Fibroblast of skin of left quadriceps (primary cell): ENCODE results near the gene GALNT7.

Source experiments
- DNase-seq, 2 experiments: peaks; one replicate each; pipeline ENCODE4 v3.0.0-alpha.2; 2013; ENCODE audit warnings: low read depth in 2 of 2

The GALNT7 gene

GRCh38 chr4:173236301-173236700, 67.7 kb downstream of the GALNT7 start:
- DNase-seq, result no peak

DNA sequence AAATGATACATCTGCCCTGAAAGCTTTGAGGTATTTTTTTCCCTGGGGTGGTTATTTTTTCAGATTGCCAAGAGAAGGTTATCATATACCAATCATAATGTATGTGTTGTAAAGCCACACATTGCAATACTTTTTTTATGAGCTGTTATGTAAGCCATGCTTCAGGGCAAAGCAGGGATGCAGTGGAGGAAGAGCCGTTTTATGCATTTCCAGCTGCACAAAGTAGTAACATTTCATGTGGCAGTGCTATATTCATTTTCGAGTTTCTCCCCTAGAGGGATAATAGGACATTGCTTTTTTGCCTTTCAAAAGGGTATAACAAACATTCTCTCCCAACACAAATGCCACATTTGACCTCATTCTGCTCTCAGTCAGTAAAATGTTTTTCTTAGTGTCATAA, 68.5 kb downstream of the GALNT7 start:
- no peak for DNase-seq

GRCh38 chr4:173237762-173238161, 69.2 kb downstream of the GALNT7 start:
- no peak for DNase-seq

GRCh38 chr4:173240696-173241095, 72.1 kb downstream of the GALNT7 start:
- DNase-seq, result no peak

DNA sequence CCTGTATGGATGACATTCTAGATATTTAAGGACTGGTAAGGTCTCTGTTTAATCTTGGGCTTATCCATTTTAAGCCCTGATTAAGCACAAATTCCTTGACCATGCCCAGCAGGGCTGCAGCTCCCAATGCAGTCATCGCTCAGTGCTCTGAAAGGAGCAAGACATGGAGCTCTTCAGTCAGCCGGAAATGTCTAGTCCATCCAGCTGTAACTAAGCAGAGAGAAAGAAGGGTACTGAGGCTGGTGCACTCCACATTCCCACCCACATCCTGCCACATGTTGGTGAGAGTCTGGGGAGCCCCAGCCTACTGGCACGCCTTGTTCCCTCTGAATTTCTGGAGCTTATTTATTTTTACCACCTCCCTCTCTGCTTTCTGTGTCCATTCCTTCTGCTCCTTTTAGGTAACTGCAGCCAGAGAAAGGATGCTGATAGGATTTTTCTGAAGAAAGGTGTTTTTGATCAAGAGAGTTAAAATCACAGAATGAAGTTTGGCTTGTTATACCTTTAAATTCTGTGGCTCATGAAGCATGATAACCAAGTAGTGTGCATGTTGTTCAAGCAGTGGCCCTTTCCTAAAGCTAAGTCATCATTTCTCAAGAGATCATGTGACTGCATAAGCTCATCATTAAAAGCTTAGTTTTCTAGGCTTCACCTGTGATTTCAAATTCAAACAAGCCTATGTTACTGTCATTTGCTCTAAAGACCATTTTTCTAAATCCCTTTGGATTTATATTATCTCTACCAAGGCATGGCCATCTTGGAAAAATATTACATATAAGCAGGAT, 74.0 kb downstream of the GALNT7 start:
- DNase-seq, result no peak

DNA sequence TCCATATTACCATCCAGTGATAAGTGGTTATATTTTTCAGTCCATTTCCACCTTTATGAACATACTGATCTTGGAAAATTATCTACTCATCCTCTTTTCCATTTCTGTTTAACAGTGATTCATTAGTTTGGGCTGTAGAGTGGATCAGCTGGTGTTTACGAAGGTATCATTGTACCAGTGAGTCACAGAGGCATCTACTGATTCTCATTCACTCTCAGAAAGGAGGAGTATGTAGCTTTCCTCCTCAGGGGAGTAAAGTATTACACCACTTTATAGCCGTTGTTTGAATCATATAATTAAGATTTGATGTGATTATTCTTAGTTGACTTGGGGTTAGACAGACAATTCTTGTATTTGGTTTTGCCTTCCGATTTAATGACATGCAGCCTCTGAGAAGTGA, 74.7 kb downstream of the GALNT7 start:
- DNase-seq, result peak in 1 of 2 experiments; percentile 22

GRCh38 chr4:173243917-173244658, 75.5 kb downstream of the GALNT7 start:
- no peak for DNase-seq

DNA sequence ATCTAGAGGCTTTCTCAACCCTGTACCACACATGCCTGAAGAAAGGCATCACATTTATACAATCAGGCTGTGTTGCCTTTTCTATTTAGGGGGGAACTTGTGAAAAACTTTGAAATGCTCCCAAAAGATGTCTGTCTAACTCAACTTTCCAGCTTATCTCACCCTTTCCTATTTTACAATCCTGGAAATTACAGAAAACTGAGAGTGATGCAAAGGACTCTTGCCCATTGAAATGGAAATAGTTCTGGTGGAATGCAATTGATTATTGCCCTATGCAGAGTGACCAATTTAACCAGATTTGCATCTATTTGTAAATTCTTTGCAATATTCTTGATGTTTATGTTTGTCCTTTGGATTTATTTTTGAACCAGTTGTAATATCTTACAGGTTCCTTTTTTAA, 77.3 kb downstream of the GALNT7 start:
- no peak for DNase-seq

- DNase-seq, result no peak
Observed at GRCh38 chr4:173246719-173247118, 78.1 kb downstream of the GALNT7 start.

- DNase-seq, result no peak
Observed at GRCh38 chr4:173247321-173247720, 78.7 kb downstream of the GALNT7 start.

DNA sequence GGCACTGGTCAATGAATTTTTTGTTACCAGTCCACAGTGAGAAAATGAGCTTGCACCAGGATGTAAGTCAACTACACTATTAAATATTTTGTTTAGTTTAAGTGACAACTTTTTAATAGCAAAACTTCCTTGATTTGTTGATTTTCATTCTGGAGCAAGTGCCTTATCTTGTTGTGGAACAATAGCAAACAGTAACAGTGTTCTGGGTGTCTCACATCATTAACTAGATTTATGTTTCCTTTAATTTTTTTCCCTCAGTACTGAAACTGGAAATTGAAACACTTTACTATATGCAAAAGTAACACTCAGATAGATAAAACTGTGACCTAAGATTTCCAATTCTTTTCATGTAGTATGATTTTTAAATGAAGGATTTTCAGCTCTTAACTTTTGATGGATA, 80.1 kb downstream of the GALNT7 start:
- DNase-seq, result no peak

- peak; percentile 97 for DNase-seq
Observed at GRCh38 chr4:173252024-173252935, 83.7 kb downstream of the GALNT7 start.

GRCh38 chr4:173253561-173253960, 85.0 kb downstream of the GALNT7 start:
- no peak for DNase-seq

DNA sequence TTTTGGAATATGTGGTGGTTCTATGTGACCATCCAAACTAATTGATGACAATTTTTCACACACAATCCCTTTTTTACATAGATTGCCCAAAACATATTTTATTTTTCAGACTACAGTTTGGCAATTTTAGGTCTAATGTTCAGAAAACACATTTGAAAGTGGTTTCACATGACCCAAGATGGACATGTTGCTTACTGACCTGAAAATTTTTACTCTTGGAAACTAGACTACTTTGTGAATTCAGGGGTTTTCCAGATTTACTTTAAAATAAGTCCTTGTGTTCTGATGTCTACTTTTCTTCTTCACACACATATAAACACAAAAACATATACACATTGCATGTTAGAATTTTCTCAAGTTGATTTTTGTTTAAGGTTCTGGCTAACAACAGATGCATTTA, 86.0 kb downstream of the GALNT7 start:
- no peak for DNase-seq

DNA sequence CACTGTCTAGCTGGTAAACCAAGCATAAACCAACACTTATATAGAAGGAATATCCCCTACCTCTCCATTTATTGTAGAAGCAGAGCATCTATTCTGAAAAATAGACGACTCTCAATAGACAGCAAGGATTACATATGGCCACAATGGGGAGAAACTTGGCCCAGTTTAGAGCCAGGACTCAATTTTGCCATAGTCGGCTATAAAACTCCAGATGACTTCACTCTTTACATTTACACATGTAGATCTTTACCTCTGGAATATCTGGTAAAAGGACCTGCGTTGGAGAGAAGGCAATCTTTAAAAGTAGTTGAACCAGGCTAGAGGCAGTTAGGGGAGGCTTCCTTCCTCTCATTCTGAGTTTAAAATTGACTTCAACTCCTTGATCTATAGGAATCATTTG, 88.2 kb downstream of the GALNT7 start:
- no peak for DNase-seq

GRCh38 chr4:173257732-173258717, 89.4 kb downstream of the GALNT7 start:
- peak in 1 of 2 experiments; percentile 42 for DNase-seq

GRCh38 chr4:173258866-173259265, 90.3 kb downstream of the GALNT7 start:
- DNase-seq, result no peak

DNA sequence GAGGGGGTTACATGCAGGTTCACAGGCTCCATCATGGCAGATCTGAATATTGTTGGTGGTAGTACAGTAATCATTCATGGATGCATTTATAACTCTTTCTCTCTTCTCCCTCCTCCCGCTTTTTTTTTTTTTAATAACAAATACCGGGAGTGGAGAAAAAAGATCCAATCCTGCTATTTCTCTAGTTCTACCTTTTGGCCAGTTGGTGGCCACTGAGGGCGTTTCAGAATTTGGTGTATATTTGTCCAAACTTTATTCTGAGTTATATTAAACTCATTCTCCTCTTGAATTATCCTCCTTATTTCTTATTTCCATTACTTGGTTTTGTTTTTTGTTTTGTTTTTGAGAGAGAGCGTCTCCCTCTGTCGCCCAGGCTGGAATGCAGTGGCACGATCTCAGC, 90.7 kb downstream of the GALNT7 start:
- DNase-seq, result no peak

GRCh38 chr4:173261052-173261451, 92.4 kb downstream of the GALNT7 start:
- no peak for DNase-seq

- DNase-seq, result no peak
Observed at GRCh38 chr4:173262375-173262774, 93.8 kb downstream of the GALNT7 start.

DNA sequence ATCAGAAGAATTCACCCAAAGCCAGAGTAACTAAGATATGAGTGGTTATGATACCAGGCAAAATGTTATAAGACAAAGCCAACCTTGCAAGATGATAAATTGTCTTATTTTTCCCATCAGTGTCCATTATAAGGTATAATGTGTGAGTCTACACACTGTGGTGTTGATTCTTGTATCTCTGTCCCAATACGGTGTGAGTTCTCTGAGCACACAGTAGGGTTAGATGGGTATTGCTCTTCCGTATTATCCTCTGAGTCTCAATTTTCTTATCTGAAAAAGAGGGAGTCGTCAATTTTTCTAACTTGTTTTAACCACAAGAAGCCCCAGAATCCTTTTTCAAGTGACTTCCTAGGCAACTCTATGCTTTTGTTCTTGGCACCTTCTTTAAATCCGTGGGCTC, 95.6 kb downstream of the GALNT7 start:
- DNase-seq, result no peak
